ENCODE results near the gene MR1.

DNA sequence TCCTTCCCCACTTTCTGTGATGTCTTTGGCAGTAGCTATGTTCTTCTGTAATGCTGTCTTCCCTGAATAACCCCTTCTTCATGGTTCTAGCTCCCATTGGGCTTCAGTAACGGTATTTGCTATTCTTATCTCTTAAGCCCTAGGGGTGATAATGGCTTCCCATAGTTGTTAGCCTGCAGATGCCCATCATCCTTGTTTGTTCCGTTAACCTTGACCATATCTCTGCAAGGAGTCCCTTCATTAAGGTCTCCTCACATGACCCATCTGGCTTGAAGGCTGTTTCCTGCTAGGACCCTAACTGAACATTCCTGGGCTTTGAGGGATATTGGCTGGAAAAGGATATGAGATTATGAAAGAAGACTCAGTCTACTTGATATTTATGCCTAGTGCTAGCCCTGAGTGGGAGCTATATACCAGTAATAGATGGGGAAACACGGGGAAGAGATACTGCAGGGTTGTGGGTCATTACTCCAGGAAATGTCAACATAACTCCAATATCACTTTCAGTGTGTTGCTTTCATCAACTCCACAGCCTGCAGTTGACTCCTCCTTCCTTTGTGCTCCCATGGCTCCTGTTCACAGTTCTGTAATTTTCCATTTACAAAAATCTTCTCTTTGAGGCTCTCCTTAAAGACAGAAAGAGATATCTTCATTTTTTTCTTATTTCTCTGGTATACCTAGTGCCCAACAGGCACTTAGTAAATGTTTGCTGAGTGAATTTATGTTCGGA is 2.5 kb downstream of the MR1 start:
- TF ChIP-seq TAF1 (IDR thresholded peaks at IDR 0.05; ENCODE audit: borderline replicate concordance, low read depth, low read length) (no peak), POLR2A (IDR thresholded peaks at IDR 0.05; ENCODE audit: low read depth, low read length) (no peak)

All from GM12892 (cell line).